ENCODE measurements around the gene EVA1B. TPM values are rescaled to one million over a fixed set of nuclear protein-coding genes. Genes with fewer than 3 reads are reported as not detected.

Gene EVA1B
- total and polyA plus RNA-seq, 2 donors from 2014 or later, result 31.8 to 91.8 TPM

GRCh38 chr1:36351227-36351977, 28.0 kb upstream of the EVA1B start:
- H3K4me1 ChIP-seq (ENCODE audit: control insufficient read depth in 2 of 3, insufficient read depth in 2 of 3, low read depth in 1 of 3, low read length in 3 of 3), result peaks cover 5 to 23% (median 10%) of the 10 kb centered on the region in 3 donors
- H3K36me3 ChIP-seq (ENCODE audit: control insufficient read depth in 2 of 3, insufficient read depth in 3 of 3, low read length in 3 of 3), result peaks cover 2 to 45% (median 29%) of the 10 kb centered on the region in 3 donors
- no peaks in the 10 kb centered on the region for H3K27me3 ChIP-seq (ENCODE audit: control insufficient read depth, insufficient read depth, low read length)
- no peak overlapping the region for H3K9ac ChIP-seq (ENCODE audit: low read length in 3 of 3)
- peak overlapping the region; percentile 34 to 51 for H3K27ac ChIP-seq (ENCODE audit: low read depth in 2 of 2, low read length in 2 of 2)
- FAIRE-seq (no peak), DNase-seq (peak in 4 of 5 donors; percentile 52 to 76 (median 56))
- intact Hi-C loops (cut with DNase I), result no loop called here
- no peak for TF ChIP-seq CTCF (IDR thresholded peaks at IDR 0.05; ENCODE audit: borderline replicate concordance, extremely low read depth, insufficient read depth)
- no peak overlapping the region for H3K4me3 ChIP-seq (ENCODE audit: low read length in 3 of 3)
- no peaks in the 10 kb centered on the region for H3K9me3 ChIP-seq (ENCODE audit: control insufficient read depth in 2 of 3, insufficient read depth in 1 of 3, low read length in 3 of 3)

- H3K9ac ChIP-seq (ENCODE audit: low read length in 3 of 3), result no peak overlapping the region
- no peak overlapping the region for H3K4me3 ChIP-seq (ENCODE audit: low read length in 3 of 3)
- peaks cover 5 to 23% (median 10%) of the 10 kb centered on the region in 3 donors for H3K4me1 ChIP-seq (ENCODE audit: control insufficient read depth in 2 of 3, insufficient read depth in 2 of 3, low read depth in 1 of 3, low read length in 3 of 3)
- DNase-seq (peak in 1 of 5 donors; percentile 89), FAIRE-seq (no peak)
- intact Hi-C loops (cut with DNase I), result no loop called here
- TF ChIP-seq CTCF (IDR thresholded peaks at IDR 0.05; ENCODE audit: borderline replicate concordance, extremely low read depth, insufficient read depth), result no peak
- no peaks in the 10 kb centered on the region for H3K27me3 ChIP-seq (ENCODE audit: control insufficient read depth, insufficient read depth, low read length)
- no peaks in the 10 kb centered on the region for H3K9me3 ChIP-seq (ENCODE audit: control insufficient read depth in 2 of 3, insufficient read depth in 1 of 3, low read length in 3 of 3)
- H3K27ac ChIP-seq (ENCODE audit: low read depth in 2 of 2, low read length in 2 of 2), result peak overlapping the region; percentile 29 to 47
- H3K36me3 ChIP-seq (ENCODE audit: control insufficient read depth in 2 of 3, insufficient read depth in 3 of 3, low read length in 3 of 3), result peaks cover 2 to 42% (median 29%) of the 10 kb centered on the region in 3 donors
Observed at GRCh38 chr1:36350659-36351226, 27.3 kb upstream of the EVA1B start.

GRCh38 chr1:36349839-36350238, 26.4 kb upstream of the EVA1B start:
- no peaks in the 10 kb centered on the region for H3K27me3 ChIP-seq (ENCODE audit: control insufficient read depth, insufficient read depth, low read length)
- H3K4me3 ChIP-seq (ENCODE audit: low read length in 3 of 3), result no peak overlapping the region
- H3K4me1 ChIP-seq (ENCODE audit: control insufficient read depth in 2 of 3, insufficient read depth in 2 of 3, low read depth in 1 of 3, low read length in 3 of 3), result peaks cover 5 to 23% (median 10%) of the 10 kb centered on the region in 3 donors
- intact Hi-C loops (cut with DNase I), result no loop called here
- DNase-seq, result no peak
- no peaks in the 10 kb centered on the region for H3K9me3 ChIP-seq (ENCODE audit: control insufficient read depth in 2 of 3, insufficient read depth in 1 of 3, low read length in 3 of 3)
- TF ChIP-seq CTCF (IDR thresholded peaks at IDR 0.05; ENCODE audit: borderline replicate concordance, extremely low read depth, insufficient read depth), result no peak
- FAIRE-seq, result no peak
- H3K36me3 ChIP-seq (ENCODE audit: control insufficient read depth in 2 of 3, insufficient read depth in 3 of 3, low read length in 3 of 3), result peaks cover 2 to 34% (median 33%) of the 10 kb centered on the region in 3 donors
- H3K9ac ChIP-seq (ENCODE audit: low read length in 3 of 3), result no peak overlapping the region
- H3K27ac ChIP-seq (ENCODE audit: low read depth in 2 of 2, low read length in 2 of 2), result no peak overlapping the region

Measured in kidney (tissue), 14 donors.